ENCODE data around the gene ARHGAP28.
"Not testable (repeated sequence)": the region's sequence is repeated elsewhere in the genome, so short reads cannot be mapped to it uniquely, and the experiment has no call there.

The ARHGAP28 gene

DNA sequence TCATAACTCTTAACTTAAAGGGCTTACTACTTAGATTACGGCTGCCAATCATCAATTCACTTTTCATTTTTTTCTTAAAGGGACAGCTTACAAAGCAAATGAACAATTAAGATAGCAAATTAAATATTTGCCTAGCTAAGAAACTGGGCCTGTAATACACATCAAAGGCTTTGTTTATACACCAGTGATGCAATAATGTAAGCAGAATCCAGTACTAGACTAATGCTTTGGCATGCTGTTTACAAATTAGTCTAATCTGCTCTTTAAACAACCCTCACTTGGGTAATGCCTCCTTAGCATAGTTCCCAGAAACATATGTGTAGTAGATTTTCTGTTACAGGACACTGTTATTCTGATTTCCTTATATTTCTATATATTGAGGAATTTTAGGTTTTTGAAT lies 105.8 kb downstream of the ARHGAP28 start:
- Histone ChIP-seq H3K9me3 (no peaks in the 10 kb centered on the region), H3K27me3 (no peaks in the 10 kb centered on the region), H3K27ac (no peak overlapping the region), H3K4me1 (ENCODE audit: control insufficient read depth in 1 of 2, insufficient read depth in 1 of 2, low read depth in 1 of 2, low read length in 1 of 2) (no peaks in the 10 kb centered on the region), H3K4me3 (ENCODE audit: low read depth in 1 of 2, low read length in 1 of 2) (no peak overlapping the region), H3K36me3 (no peaks in the 10 kb centered on the region)
- TF ChIP-seq, protein P1, sequence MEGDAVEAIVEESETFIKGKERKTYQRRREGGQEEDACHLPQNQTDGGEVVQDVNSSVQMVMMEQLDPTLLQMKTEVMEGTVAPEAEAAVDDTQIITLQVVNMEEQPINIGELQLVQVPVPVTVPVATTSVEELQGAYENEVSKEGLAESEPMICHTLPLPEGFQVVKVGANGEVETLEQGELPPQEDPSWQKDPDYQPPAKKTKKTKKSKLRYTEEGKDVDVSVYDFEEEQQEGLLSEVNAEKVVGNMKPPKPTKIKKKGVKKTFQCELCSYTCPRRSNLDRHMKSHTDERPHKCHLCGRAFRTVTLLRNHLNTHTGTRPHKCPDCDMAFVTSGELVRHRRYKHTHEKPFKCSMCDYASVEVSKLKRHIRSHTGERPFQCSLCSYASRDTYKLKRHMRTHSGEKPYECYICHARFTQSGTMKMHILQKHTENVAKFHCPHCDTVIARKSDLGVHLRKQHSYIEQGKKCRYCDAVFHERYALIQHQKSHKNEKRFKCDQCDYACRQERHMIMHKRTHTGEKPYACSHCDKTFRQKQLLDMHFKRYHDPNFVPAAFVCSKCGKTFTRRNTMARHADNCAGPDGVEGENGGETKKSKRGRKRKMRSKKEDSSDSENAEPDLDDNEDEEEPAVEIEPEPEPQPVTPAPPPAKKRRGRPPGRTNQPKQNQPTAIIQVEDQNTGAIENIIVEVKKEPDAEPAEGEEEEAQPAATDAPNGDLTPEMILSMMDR (IDR thresholded peaks at IDR 0.05) = no peak

DNA sequence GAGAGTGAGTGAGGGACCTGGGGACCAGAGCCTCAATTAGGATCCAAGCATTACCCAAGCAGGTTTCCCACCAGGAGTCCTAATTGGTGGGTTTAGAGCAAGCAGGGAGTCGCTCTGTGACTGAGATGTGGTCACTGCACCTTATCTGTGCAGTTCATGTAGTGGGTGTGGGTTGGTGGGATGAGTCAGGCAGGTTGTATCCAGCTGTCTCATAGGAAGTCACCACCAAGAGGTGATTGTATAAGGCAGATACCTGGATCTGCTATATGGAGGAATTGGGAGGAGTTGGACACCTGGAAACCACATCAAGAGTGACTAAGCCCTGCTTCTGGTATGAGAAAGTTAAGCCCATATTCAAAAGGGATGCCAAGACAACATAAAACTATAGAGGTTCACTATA lies 106.8 kb downstream of the ARHGAP28 start:
- Histone ChIP-seq H3K4me1 (ENCODE audit: control insufficient read depth in 1 of 2, insufficient read depth in 1 of 2, low read depth in 1 of 2, low read length in 1 of 2) (no peaks in the 10 kb centered on the region), H3K4me3 (ENCODE audit: low read depth in 1 of 2, low read length in 1 of 2) (no peak overlapping the region), H3K27me3 (no peaks in the 10 kb centered on the region), H3K9me3 (no peaks in the 10 kb centered on the region), H3K27ac (no peak overlapping the region), H3K36me3 (no peaks in the 10 kb centered on the region)
- TF ChIP-seq, protein P1 (IDR thresholded peaks at IDR 0.05) = no peak

DNA sequence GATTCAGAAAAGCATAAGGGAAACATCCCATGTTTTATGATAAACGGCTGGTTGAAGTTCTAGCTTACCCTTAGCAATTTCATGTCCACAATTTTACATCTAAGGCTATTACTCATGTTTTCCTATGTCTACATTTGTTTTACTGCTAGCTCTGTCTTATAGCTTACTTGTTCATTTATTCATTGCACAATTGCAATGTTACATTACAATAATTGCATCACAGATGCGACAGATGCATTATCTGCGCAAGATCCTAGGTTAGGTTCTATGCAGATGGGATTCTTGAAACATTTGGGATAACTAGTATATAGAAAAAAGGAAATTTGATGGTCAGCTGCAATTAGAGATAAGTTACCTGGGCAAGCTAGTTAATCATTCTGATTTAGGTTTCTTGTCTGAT lies 108.4 kb downstream of the ARHGAP28 start:
- no peaks in the 10 kb centered on the region for H3K9me3 ChIP-seq
- H3K27ac ChIP-seq = no peak overlapping the region
- no peak overlapping the region for H3K4me3 ChIP-seq (ENCODE audit: low read depth in 1 of 2, low read length in 1 of 2)
- no peaks in the 10 kb centered on the region for H3K36me3 ChIP-seq
- no peaks in the 10 kb centered on the region for H3K27me3 ChIP-seq
- TF ChIP-seq, protein P1 (IDR thresholded peaks at IDR 0.05) = no peak
- no peaks in the 10 kb centered on the region for H3K4me1 ChIP-seq (ENCODE audit: control insufficient read depth in 1 of 2, insufficient read depth in 1 of 2, low read depth in 1 of 2, low read length in 1 of 2)

DNA sequence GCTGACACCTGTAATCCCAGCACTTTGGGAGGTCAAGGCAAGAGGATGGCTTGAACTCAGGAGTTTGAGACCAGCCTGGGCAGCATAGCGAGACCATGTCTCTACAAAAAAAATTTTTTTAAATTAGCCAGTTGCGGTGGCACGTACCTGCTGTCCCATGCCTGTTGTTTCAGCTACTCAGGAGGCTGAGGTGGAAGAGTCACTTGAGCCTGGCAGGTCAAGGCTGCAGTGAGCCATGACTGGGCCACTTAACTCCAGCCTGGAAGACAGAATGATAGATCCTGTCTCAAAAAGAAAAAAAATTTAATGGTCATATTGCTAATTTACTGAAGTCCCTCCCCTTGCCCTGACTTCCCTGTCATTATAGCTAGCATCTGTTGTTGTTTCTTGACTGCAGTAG lies 112.6 kb downstream of the ARHGAP28 start:
- Histone ChIP-seq H3K27me3 (no peaks in the 10 kb centered on the region), H3K4me3 (ENCODE audit: low read depth in 1 of 2, low read length in 1 of 2) (no peak overlapping the region), H3K36me3 (no peaks in the 10 kb centered on the region), H3K27ac (no peak overlapping the region), H3K9me3 (no peaks in the 10 kb centered on the region), H3K4me1 (ENCODE audit: control insufficient read depth in 1 of 2, insufficient read depth in 1 of 2, low read depth in 1 of 2, low read length in 1 of 2) (no peaks in the 10 kb centered on the region)
- TF ChIP-seq, protein P1 (IDR thresholded peaks at IDR 0.05) = no peak

DNA sequence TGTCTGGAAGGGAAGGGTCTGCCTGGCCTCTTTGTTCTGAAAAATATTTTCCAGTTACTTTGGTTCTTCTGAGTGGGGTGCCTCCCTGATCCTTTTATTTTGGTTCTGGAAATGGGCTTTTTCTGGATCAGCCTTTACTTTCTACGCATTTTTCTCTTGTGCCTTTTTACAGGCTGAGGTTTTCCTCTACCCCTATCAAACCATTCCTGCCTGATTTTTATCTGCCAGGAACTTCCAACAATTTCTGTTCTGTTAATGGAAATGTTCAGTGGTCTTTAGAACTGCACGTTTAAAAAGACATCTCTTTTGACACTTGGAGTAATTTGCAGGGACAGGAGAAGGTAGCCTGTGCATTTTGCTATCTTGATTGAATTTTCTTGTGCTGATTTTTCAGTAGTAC lies 113.8 kb downstream of the ARHGAP28 start:
- Histone ChIP-seq H3K27ac (no peak overlapping the region), H3K9me3 (no peaks in the 10 kb centered on the region), H3K27me3 (no peaks in the 10 kb centered on the region), H3K4me3 (ENCODE audit: low read depth in 1 of 2, low read length in 1 of 2) (no peak overlapping the region), H3K4me1 (ENCODE audit: control insufficient read depth in 1 of 2, insufficient read depth in 1 of 2, low read depth in 1 of 2, low read length in 1 of 2) (no peaks in the 10 kb centered on the region), H3K36me3 (no peaks in the 10 kb centered on the region)
- TF ChIP-seq, protein P1 (IDR thresholded peaks at IDR 0.05) = no peak

DNA sequence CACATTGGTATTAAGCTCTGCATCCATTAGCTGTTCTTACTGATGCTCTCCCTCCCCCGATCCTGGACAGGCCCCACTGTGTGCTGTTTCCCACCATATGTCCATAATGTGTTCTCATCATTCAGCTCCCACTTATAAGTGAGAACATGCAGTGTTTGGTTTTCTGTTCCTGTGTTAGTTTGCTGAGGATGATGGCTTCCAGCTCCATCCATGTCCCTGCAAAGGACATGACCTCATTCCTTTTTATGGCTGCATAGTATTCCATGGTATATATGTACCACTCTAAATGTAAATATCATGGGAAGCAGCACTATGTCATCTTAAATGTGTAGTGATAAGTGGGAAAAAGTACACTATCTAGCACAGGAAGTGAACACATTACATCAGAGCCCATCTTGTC lies 116.0 kb downstream of the ARHGAP28 start:
- H3K27ac ChIP-seq; H3K4me3 ChIP-seq (ENCODE audit: low read depth in 1 of 2, low read length in 1 of 2); H3K9me3 ChIP-seq; H3K27me3 ChIP-seq; H3K36me3 ChIP-seq; H3K4me1 ChIP-seq (ENCODE audit: control insufficient read depth in 1 of 2, insufficient read depth in 1 of 2, low read depth in 1 of 2, low read length in 1 of 2): not testable (repeated sequence)
